Caco-2 (cell line): ENCODE data around the gene SDF4. TPM values are rescaled to one million over a fixed set of nuclear protein-coding genes. Genes with fewer than 3 reads are reported as not detected.

Source experiments
- BruUV-seq: library from RNA; stranded (reverse); fragments of 400-500 nt; replicated peaks from 2 replicates; lab custom pipeline; 2021; lab: Mats Ljungman, UMichigan
- CTCF ChIA-PET: fragments of 300-600 bp; sonication (Branson Sonifier 250); formaldehyde crosslinking; loops from one replicate; lab custom pipeline; 2022; ENCODE audit warnings: antibody characterized with exemption; lab: Charles Lee
- POLR2A ChIA-PET: fragments of 300-600 bp; sonication (Branson Sonifier 250); formaldehyde crosslinking; loops from one replicate; lab custom pipeline; 2022; ENCODE audit warnings: antibody characterized with exemption; lab: Charles Lee
- DNase-seq, 2 experiments: peaks; one replicate each; pipeline versions ENCODE4 v3.0.0 to v3.0.0-alpha.2; 2020 to 2022
- H3K27me3 ChIP-seq: replicated peaks from 2 replicates; pipeline ENCODE4 v1.6.0; 2011; ENCODE audit warnings: low read length; ENCODE audit not compliant: control insufficient read depth, insufficient read depth
- H3K36me3 ChIP-seq: 2 replicates; pipeline ENCODE4 v1.5.1; 2011; ENCODE audit warnings: low read length; ENCODE audit not compliant: control insufficient read depth, insufficient read depth
- H3K4me1 ChIP-seq: fragments of 250-450 bp; sonication (Bioruptor Pico); 2 replicates; pipeline ENCODE4 v1.5.1; 2020; ENCODE audit warnings: mild to moderate bottlenecking
- H3K4me3 ChIP-seq: 2 replicates; pipeline ENCODE4 v1.5.1; 2011; ENCODE audit warnings: low read depth, mild to moderate bottlenecking, control low read depth, low read length
- H3K9me3 ChIP-seq: fragments of 250-450 bp; sonication (Bioruptor Pico); 2 replicates; pipeline ENCODE4 v1.5.1; 2020; ENCODE audit warnings: mild to moderate bottlenecking, moderate library complexity
- H3K27ac Mint-ChIP-seq: one replicate; pipeline ENCODE4 v1.8.0; 2022; ENCODE audit warnings: mixed read lengths; ENCODE audit not compliant: unreplicated experiment
- H3K27me3 Mint-ChIP-seq: one replicate; pipeline ENCODE4 v1.8.0; 2022; ENCODE audit warnings: mixed read lengths; ENCODE audit not compliant: insufficient read depth, unreplicated experiment
- H3K36me3 Mint-ChIP-seq: one replicate; pipeline ENCODE4 v1.8.0; 2022; ENCODE audit warnings: mild to moderate bottlenecking, mixed read lengths; ENCODE audit not compliant: insufficient read depth, unreplicated experiment
- H3K4me1 Mint-ChIP-seq: one replicate; pipeline ENCODE4 v1.8.0; 2022; ENCODE audit warnings: low read depth, mixed read lengths; ENCODE audit not compliant: unreplicated experiment
- H3K4me3 Mint-ChIP-seq: one replicate; pipeline ENCODE4 v1.8.0; 2022; ENCODE audit warnings: mild to moderate bottlenecking, moderate library complexity, mixed read lengths; ENCODE audit not compliant: unreplicated experiment
- H3K9me3 Mint-ChIP-seq: one replicate; pipeline ENCODE4 v1.8.0; 2022; ENCODE audit warnings: mixed read lengths; ENCODE audit not compliant: unreplicated experiment
- intact Hi-C: fragments of 100-400 bp; cut with micrococcal nuclease; formaldehyde crosslinking; loops from one replicate; pipeline ENCODE4 v1.10.0; 2022; ENCODE audit not compliant: unreplicated experiment
- total RNA-seq: library from RNA; stranded (reverse); gene quantifications from 2 replicates; pipeline ENCODE4 v1.2.3, GENCODE V29; 2022
- TF ChIP-seq, protein P1 (sequence below), 2 experiments: fragments of 200-600 bp in 1 of 2; IDR thresholded peaks; 1 replicate in 1 of 2; 2 replicates in 1 of 2; pipeline versions ENCODE4 v1.5.1 to v1.8.0; 2011 to 2022; ENCODE audit warnings: antibody characterized with exemption in 1 of 2, control low read depth in 1 of 2, inconsistent platforms in 1 of 2, low read depth in 1 of 2, low read length in 1 of 2, mild to moderate bottlenecking in 1 of 2, moderate library complexity in 1 of 2; ENCODE audit not compliant: insufficient read depth in 1 of 2, severe bottlenecking in 1 of 2, unreplicated experiment in 1 of 2

SDF4 gene
- total RNA-seq, 1 experiment from 2014 or later: 140 TPM

DNA sequence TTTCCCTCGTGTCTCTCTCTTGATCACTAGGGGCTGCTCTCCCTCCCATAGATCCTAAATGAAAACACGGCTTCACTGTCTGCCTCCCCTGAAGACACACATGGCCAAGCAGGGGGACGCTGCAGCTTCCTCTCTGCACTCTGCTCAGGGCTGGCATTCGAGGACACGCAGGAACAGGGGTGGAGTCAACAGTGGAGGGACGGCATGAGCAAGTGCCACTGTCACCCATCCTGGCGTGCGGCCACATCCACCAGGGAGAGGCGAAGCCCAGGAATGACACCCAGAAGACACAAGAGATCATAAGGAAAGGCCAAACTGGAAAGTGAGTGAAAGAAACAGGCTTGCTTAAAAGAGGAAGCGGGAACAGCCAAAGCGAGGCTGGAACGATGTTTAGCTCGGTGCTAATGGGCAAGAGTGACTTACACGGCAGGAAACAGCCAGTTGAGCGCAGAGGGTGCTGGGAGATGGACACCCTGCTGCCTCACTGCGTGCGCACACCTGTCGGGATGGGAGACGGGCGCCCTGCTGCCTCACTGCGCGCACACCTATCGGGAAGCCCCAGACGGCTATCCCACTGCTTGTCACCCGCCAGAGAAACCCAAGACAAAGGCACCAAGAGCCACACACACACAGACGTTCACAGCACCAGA is 28.3 kb upstream of the SDF4 start:
- Mint-ChIP-seq H3K4me1 (no peaks in the 10 kb centered on the region), H3K4me3 (peak overlapping the region; percentile 8), H3K9me3 (no peaks in the 10 kb centered on the region), H3K27ac (no peak overlapping the region), H3K36me3 (peaks cover 84% of the 10 kb centered on the region), H3K27me3 (no peaks in the 10 kb centered on the region)
- Histone ChIP-seq H3K36me3 (peaks cover 1% of the 10 kb centered on the region), H3K27me3 (no peaks in the 10 kb centered on the region), H3K4me1 (no peaks in the 10 kb centered on the region), H3K9me3 (no peaks in the 10 kb centered on the region), H3K4me3 (no peak overlapping the region)
- BruUV-seq: no TSS peak
- ChIA-PET CTCF (no interaction called here), POLR2A (no interaction called here)
- TF ChIP-seq, protein P1, sequence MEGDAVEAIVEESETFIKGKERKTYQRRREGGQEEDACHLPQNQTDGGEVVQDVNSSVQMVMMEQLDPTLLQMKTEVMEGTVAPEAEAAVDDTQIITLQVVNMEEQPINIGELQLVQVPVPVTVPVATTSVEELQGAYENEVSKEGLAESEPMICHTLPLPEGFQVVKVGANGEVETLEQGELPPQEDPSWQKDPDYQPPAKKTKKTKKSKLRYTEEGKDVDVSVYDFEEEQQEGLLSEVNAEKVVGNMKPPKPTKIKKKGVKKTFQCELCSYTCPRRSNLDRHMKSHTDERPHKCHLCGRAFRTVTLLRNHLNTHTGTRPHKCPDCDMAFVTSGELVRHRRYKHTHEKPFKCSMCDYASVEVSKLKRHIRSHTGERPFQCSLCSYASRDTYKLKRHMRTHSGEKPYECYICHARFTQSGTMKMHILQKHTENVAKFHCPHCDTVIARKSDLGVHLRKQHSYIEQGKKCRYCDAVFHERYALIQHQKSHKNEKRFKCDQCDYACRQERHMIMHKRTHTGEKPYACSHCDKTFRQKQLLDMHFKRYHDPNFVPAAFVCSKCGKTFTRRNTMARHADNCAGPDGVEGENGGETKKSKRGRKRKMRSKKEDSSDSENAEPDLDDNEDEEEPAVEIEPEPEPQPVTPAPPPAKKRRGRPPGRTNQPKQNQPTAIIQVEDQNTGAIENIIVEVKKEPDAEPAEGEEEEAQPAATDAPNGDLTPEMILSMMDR (IDR thresholded peaks at IDR 0.05; ENCODE audit: insufficient read depth in 1 of 2, low read depth in 1 of 2, low read length in 1 of 2, severe bottlenecking in 1 of 2, unreplicated experiment in 1 of 2): no peak
- no peak for DNase-seq
- intact Hi-C loops: no loop called here

DNA sequence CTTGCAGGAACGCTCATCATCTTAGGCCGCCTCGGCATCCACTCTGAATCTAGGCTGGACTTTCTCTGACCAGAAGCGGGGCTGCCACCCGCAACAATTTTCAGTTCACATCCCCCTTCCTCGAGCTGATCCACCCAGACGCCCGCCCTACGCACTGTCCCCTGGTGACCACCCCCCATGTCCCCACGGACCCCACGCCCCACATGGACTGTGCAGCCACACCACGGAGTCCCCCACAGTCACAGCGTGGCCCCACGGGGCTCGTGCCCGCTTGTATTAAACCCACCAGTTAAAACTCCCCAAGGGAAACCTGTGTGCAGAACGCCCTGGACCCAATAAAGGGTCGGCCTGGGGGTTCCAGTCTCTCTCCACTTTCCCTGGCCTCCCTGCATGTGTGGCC is 27.7 kb upstream of the SDF4 start:
- no TSS peak for BruUV-seq
- CTCF ChIA-PET: no interaction called here
- H3K4me1 Mint-ChIP-seq: no peaks in the 10 kb centered on the region
- H3K36me3 ChIP-seq: peaks cover 1% of the 10 kb centered on the region; the same call in 1 of the 2 replicates
- H3K27me3 Mint-ChIP-seq: no peaks in the 10 kb centered on the region
- no peaks in the 10 kb centered on the region for H3K9me3 Mint-ChIP-seq
- H3K36me3 Mint-ChIP-seq: peaks cover 84% of the 10 kb centered on the region
- no peaks in the 10 kb centered on the region for H3K4me1 ChIP-seq
- H3K4me3 Mint-ChIP-seq: peak overlapping the region; percentile 8
- H3K9me3 ChIP-seq: no peaks in the 10 kb centered on the region
- intact Hi-C loops: no loop called here
- TF ChIP-seq, protein P1 (IDR thresholded peaks at IDR 0.05; ENCODE audit: insufficient read depth in 1 of 2, low read depth in 1 of 2, low read length in 1 of 2, severe bottlenecking in 1 of 2, unreplicated experiment in 1 of 2): no peak
- H3K27me3 ChIP-seq: no peaks in the 10 kb centered on the region
- POLR2A ChIA-PET: no interaction called here
- no peak for DNase-seq
- H3K27ac Mint-ChIP-seq: no peak overlapping the region
- no peak overlapping the region for H3K4me3 ChIP-seq

DNA sequence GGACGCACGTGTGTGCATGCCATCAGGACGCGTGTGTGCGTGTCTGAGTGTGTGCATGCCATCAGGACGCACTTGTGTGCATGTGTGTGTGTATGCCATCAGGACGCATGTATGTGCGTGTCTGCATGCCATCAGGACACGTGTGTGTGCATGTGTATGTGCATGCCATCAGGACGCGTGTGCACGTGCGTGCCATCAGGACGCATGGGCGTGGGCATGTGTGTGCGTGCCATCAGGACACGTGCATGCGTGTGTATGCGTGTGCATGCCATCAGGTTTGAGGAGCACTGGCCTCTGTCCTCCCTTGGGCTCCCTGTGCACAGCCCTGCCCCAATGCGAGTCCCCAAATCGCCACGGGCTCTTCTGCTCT is 27.3 kb upstream of the SDF4 start:
- Mint-ChIP-seq H3K27me3 (no peaks in the 10 kb centered on the region), H3K36me3 (peaks cover 81% of the 10 kb centered on the region), H3K9me3 (no peaks in the 10 kb centered on the region), H3K4me1 (no peaks in the 10 kb centered on the region), H3K27ac (no peak overlapping the region), H3K4me3 (no peak overlapping the region)
- intact Hi-C loops: no loop called here
- Histone ChIP-seq H3K36me3 (peaks cover 1% of the 10 kb centered on the region; the same call in 1 of the 2 replicates), H3K4me1 (no peaks in the 10 kb centered on the region), H3K4me3 (no peak overlapping the region), H3K27me3 (no peaks in the 10 kb centered on the region), H3K9me3 (no peaks in the 10 kb centered on the region)
- ChIA-PET POLR2A (no interaction called here), CTCF (no interaction called here)
- TF ChIP-seq, protein P1 (IDR thresholded peaks at IDR 0.05; ENCODE audit: insufficient read depth in 1 of 2, low read depth in 1 of 2, low read length in 1 of 2, severe bottlenecking in 1 of 2, unreplicated experiment in 1 of 2): no peak
- no TSS peak for BruUV-seq
- no peak for DNase-seq
